Measurements from ENCODE around the gene KIFAP3.

KIFAP3 gene

GRCh38 chr1:170076199-170076598, 1.7 kb upstream of the KIFAP3 start:
- no peak for DNase-seq (ENCODE audit: extremely low spot score)
- no peak for TF ChIP-seq CTBP1 (IDR thresholded peaks at IDR 0.05; ENCODE audit: borderline replicate concordance)
- TF ChIP-seq PKNOX1 (IDR thresholded peaks at IDR 0.05) = no peak
- TF ChIP-seq FOXM1 (IDR thresholded peaks at IDR 0.05; ENCODE audit: borderline replicate concordance) = no peak
- TF ChIP-seq L3MBTL2 (conservative IDR thresholded peaks at IDR 0.05) = no peak
- no peak for TF ChIP-seq SUZ12 (IDR thresholded peaks at IDR 0.05)
- no peak for TF ChIP-seq HDGF (IDR thresholded peaks at IDR 0.05; ENCODE audit: borderline replicate concordance)
- TF ChIP-seq NFRKB (IDR thresholded peaks at IDR 0.05) = no peak
- no peak for TF ChIP-seq FOXK2 (IDR thresholded peaks at IDR 0.05)
- TF ChIP-seq TARDBP (IDR thresholded peaks at IDR 0.05) = no peak
- no peak for TF ChIP-seq ARNT (IDR thresholded peaks at IDR 0.05)
- TF ChIP-seq ELF4 (IDR thresholded peaks at IDR 0.05) = no peak
- CTCF ChIA-PET = no interaction called here
- POLR2A ChIA-PET = no interaction called here

- DNase-seq (ENCODE audit: extremely low spot score) = no peak
- TF ChIP-seq LEF1 (IDR thresholded peaks at IDR 0.05; ENCODE audit: borderline replicate concordance) = no peak
- no peak for TF ChIP-seq SP1 (IDR thresholded peaks at IDR 0.05)
- no peak for TF ChIP-seq SUZ12 (IDR thresholded peaks at IDR 0.05)
- no peak for TF ChIP-seq BHLHE40 (IDR thresholded peaks at IDR 0.05; ENCODE audit: borderline replicate concordance)
- TF ChIP-seq FOXA1 (IDR thresholded peaks at IDR 0.05) = no peak
- no peak for TF ChIP-seq ELF4 (IDR thresholded peaks at IDR 0.05)
- no peak for TF ChIP-seq PKNOX1 (IDR thresholded peaks at IDR 0.05)
- CTCF ChIA-PET = interaction anchor here (0.6 kb wide), 1 partner anchor 316 kb away, joined by 7 read pairs; no protein-coding TSS in a partner anchor
- POLR2A ChIA-PET = interaction anchor here (0.8 to 1.7 kb wide), 2 partner anchors 22 to 27 kb away, joined by 3 to 4 read pairs; no protein-coding TSS in a partner anchor
Observed at GRCh38 chr1:170075186-170075585, 691 bp upstream of the KIFAP3 start.

GRCh38 chr1:170073893-170074249, 624 bp downstream of the KIFAP3 start:
- ChIA-PET POLR2A (interaction anchor here (1.2 to 1.7 kb wide), 3 partner anchors 26 to 180 kb away, joined by 3 to 5 read pairs (median 4); partner anchors contain the start of gene SCYL3), CTCF (no interaction called here)
- DNase-seq (ENCODE audit: extremely low spot score) = peak; percentile 10
- TF ChIP-seq PKNOX1 (IDR thresholded peaks at IDR 0.05) (no peak), FOXA1 (IDR thresholded peaks at IDR 0.05) (no peak), ARNT (IDR thresholded peaks at IDR 0.05) (no peak), L3MBTL2 (conservative IDR thresholded peaks at IDR 0.05) (no peak), BHLHE40 (IDR thresholded peaks at IDR 0.05; ENCODE audit: borderline replicate concordance) (no peak)

GRCh38 chr1:170071378-170071777, 3.1 kb downstream of the KIFAP3 start:
- no peak for TF ChIP-seq BHLHE40 (IDR thresholded peaks at IDR 0.05; ENCODE audit: borderline replicate concordance)
- no peak for TF ChIP-seq ELF4 (IDR thresholded peaks at IDR 0.05)
- no peak for TF ChIP-seq LEF1 (IDR thresholded peaks at IDR 0.05; ENCODE audit: borderline replicate concordance)
- TF ChIP-seq CTBP1 (IDR thresholded peaks at IDR 0.05; ENCODE audit: borderline replicate concordance) = no peak
- TF ChIP-seq PKNOX1 (IDR thresholded peaks at IDR 0.05) = no peak
- TF ChIP-seq ZNF384 (IDR thresholded peaks at IDR 0.05) = no peak
- TF ChIP-seq TARDBP (IDR thresholded peaks at IDR 0.05) = no peak
- TF ChIP-seq ARNT (IDR thresholded peaks at IDR 0.05) = no peak
- TF ChIP-seq NFRKB (IDR thresholded peaks at IDR 0.05) = no peak
- TF ChIP-seq FOXK2 (IDR thresholded peaks at IDR 0.05) = no peak
- TF ChIP-seq FOXM1 (IDR thresholded peaks at IDR 0.05; ENCODE audit: borderline replicate concordance) = no peak
- no peak for TF ChIP-seq FOXA1 (IDR thresholded peaks at IDR 0.05)
- no peak for TF ChIP-seq SUZ12 (IDR thresholded peaks at IDR 0.05)
- no peak for DNase-seq (ENCODE audit: extremely low spot score)
- ChIA-PET CTCF (no interaction called here), POLR2A (no interaction called here)

- CTCF ChIA-PET = no interaction called here
- POLR2A ChIA-PET = no interaction called here
- no peak for DNase-seq (ENCODE audit: extremely low spot score)
- no peak for TF ChIP-seq SUZ12 (IDR thresholded peaks at IDR 0.05)
Observed at GRCh38 chr1:170068923-170069322, 5.6 kb downstream of the KIFAP3 start.

GRCh38 chr1:170067253-170067819, 7.2 kb downstream of the KIFAP3 start:
- no peak for DNase-seq (ENCODE audit: extremely low spot score)
- POLR2A ChIA-PET = no interaction called here
- CTCF ChIA-PET = no interaction called here

More at GRCh38 chr1:170067253-170067819, 7.2 kb downstream of the KIFAP3 start:
- no peak for TF ChIP-seq ELF4 (IDR thresholded peaks at IDR 0.05)
- no peak for TF ChIP-seq BHLHE40 (IDR thresholded peaks at IDR 0.05; ENCODE audit: borderline replicate concordance)
- TF ChIP-seq HDGF (IDR thresholded peaks at IDR 0.05; ENCODE audit: borderline replicate concordance) = no peak
- no peak for TF ChIP-seq LEF1 (IDR thresholded peaks at IDR 0.05; ENCODE audit: borderline replicate concordance)
- TF ChIP-seq ARNT (IDR thresholded peaks at IDR 0.05) = no peak
- no peak for TF ChIP-seq FOXM1 (IDR thresholded peaks at IDR 0.05; ENCODE audit: borderline replicate concordance)
- TF ChIP-seq PKNOX1 (IDR thresholded peaks at IDR 0.05) = no peak
- no peak for TF ChIP-seq CTBP1 (IDR thresholded peaks at IDR 0.05; ENCODE audit: borderline replicate concordance)
- no peak for TF ChIP-seq SP1 (IDR thresholded peaks at IDR 0.05)
- TF ChIP-seq TARDBP (IDR thresholded peaks at IDR 0.05) = no peak
- no peak for TF ChIP-seq FOXK2 (IDR thresholded peaks at IDR 0.05)
- no peak for TF ChIP-seq SUZ12 (IDR thresholded peaks at IDR 0.05)
- TF ChIP-seq FOXA1 (IDR thresholded peaks at IDR 0.05) = no peak
- no peak for TF ChIP-seq L3MBTL2 (conservative IDR thresholded peaks at IDR 0.05)
- TF ChIP-seq NFRKB (IDR thresholded peaks at IDR 0.05) = no peak
- no peak for TF ChIP-seq ZNF384 (IDR thresholded peaks at IDR 0.05)
